Endothelial cell of umbilical vein (primary cell): ENCODE measurements around the gene FZR1. TPM values are rescaled to one million over a fixed set of nuclear protein-coding genes. Genes with fewer than 3 reads are reported as not detected.

ENCODE experiments used
- BruUV-seq: library from RNA; stranded (reverse); fragments of 400-500 nt; replicated peaks from 2 replicates; lab custom pipeline; 2021; lab: Mats Ljungman, UMichigan
- CTCF ChIA-PET: fragments of 300-600, 350-600 bp; sonication (Branson Sonifier 250); formaldehyde crosslinking; loops from one replicate; lab custom pipeline; 2021; ENCODE audit warnings: antibody characterized with exemption, inconsistent platforms; lab: Charles Lee
- POLR2A ChIA-PET: fragments of 300-600, 350-600 bp; sonication (Branson Sonifier 250); formaldehyde crosslinking; loops from one replicate; lab custom pipeline; 2021; ENCODE audit warnings: antibody characterized with exemption, inconsistent platforms; lab: Charles Lee
- DNase-seq: peaks from one replicate; pipeline ENCODE4 v3.0.0-alpha.2; 2011; ENCODE audit warnings: low read depth, low spot score
- FAIRE-seq: peaks from 2 replicates; lab custom pipeline; 2011; peaks lifted over from hg19 to GRCh38; lab: Jason Lieb, UNC
- H2AFZ ChIP-seq: 2 replicates; pipeline ENCODE4 v1.6.0; 2012; ENCODE audit warnings: low read depth, low read length, control low read depth, inconsistent platforms
- H3K27ac ChIP-seq: 2 replicates; pipeline ENCODE4 v1.5.1; 2011; ENCODE audit warnings: low read depth, mild to moderate bottlenecking, control low read depth, low read length, moderate library complexity; ENCODE audit not compliant: insufficient read depth
- H3K27me3 ChIP-seq, 2 experiments: 2 replicates each; pipeline versions ENCODE4 v1.6.0 to v1.6.1; 2011; ENCODE audit warnings: low read length in 2 of 2, mixed read lengths in 1 of 2; ENCODE audit not compliant: control insufficient read depth in 2 of 2, insufficient read depth in 2 of 2
- H3K36me3 ChIP-seq, 2 experiments: 2 replicates in 1 of 2; 3 replicates in 1 of 2; pipeline ENCODE4 v1.5.1; 2011; ENCODE audit warnings: low read length in 2 of 2, mild to moderate bottlenecking in 1 of 2, moderate library complexity in 1 of 2; ENCODE audit not compliant: control insufficient read depth in 2 of 2, insufficient read depth in 2 of 2; ENCODE audit errors: extremely low read depth in 1 of 2
- H3K4me1 ChIP-seq: 3 replicates; pipeline ENCODE4 v1.5.1; 2011; ENCODE audit warnings: mild to moderate bottlenecking, low read length; ENCODE audit not compliant: control insufficient read depth, insufficient read depth; ENCODE audit errors: extremely low read depth
- H3K4me2 ChIP-seq: 2 replicates; pipeline ENCODE4 v1.6.1; 2011; ENCODE audit warnings: low read length, control low read depth, mixed read lengths; ENCODE audit not compliant: insufficient read depth
- H3K4me3 ChIP-seq, 3 experiments: fragments of 200-600 bp in 1 of 3; sonication (generic), shearing (Covaris generic) in 1 of 3; replicated peaks in 1 of 3; 2 replicates each; pipeline ENCODE4 v1.5.1; 2011 to 2016; ENCODE audit warnings: control low read depth in 3 of 3, low read length in 3 of 3, mild to moderate bottlenecking in 2 of 3, inconsistent platforms in 1 of 3, low read depth in 1 of 3, moderate library complexity in 1 of 3; ENCODE audit not compliant: insufficient read depth in 1 of 3
- H3K79me2 ChIP-seq: 2 replicates; pipeline ENCODE4 v1.6.0; 2012; ENCODE audit warnings: low read length, inconsistent platforms; ENCODE audit not compliant: control insufficient read depth, insufficient read depth
- H3K9ac ChIP-seq: replicated peaks from 2 replicates; pipeline ENCODE3; 2011; ENCODE audit warnings: low read length, control low read depth; ENCODE audit not compliant: insufficient read depth; ENCODE audit errors: extremely low read depth
- H3K9me1 ChIP-seq: replicated peaks from 3 replicates; pipeline ENCODE4 v1.6.0; 2011; ENCODE audit warnings: mild to moderate bottlenecking, low read length; ENCODE audit not compliant: control insufficient read depth, insufficient read depth; ENCODE audit errors: extremely low read depth
- H3K9me3 ChIP-seq: replicated peaks from 2 replicates; pipeline ENCODE4 v1.5.1; 2012; ENCODE audit warnings: low read length, inconsistent platforms; ENCODE audit not compliant: control insufficient read depth, insufficient read depth
- H4K20me1 ChIP-seq: replicated peaks from 2 replicates; pipeline ENCODE3; 2011; ENCODE audit warnings: mild to moderate bottlenecking, low read length; ENCODE audit not compliant: control insufficient read depth, insufficient read depth; ENCODE audit errors: extremely low read depth
- CTCF ChIP-seq, 2 donors: IDR thresholded peaks; 1 replicate in 1 of 2; 2 replicates in 1 of 2; pipeline ENCODE4 v1.5.1; 2011; ENCODE audit warnings: low read length in 2 of 2, mild to moderate bottlenecking in 2 of 2, moderate library complexity in 2 of 2, control low read depth in 1 of 2, inconsistent platforms in 1 of 2, low read depth in 1 of 2; ENCODE audit not compliant: insufficient read depth in 1 of 2; ENCODE audit errors: extremely low read depth in 1 of 2
- EZH2 ChIP-seq: IDR thresholded peaks from 2 replicates; pipeline ENCODE4 v1.6.1; 2012; ENCODE audit warnings: borderline replicate concordance, low read depth, mild to moderate bottlenecking, moderate library complexity, low read length, inconsistent platforms; ENCODE audit not compliant: severe bottlenecking
- FOS ChIP-seq: IDR thresholded peaks from 2 replicates; pipeline ENCODE4 v1.6.1; 2011; ENCODE audit warnings: mild to moderate bottlenecking, low read length, moderate library complexity, borderline replicate concordance; ENCODE audit not compliant: insufficient read depth
- GATA2 ChIP-seq: IDR thresholded peaks from 2 replicates; pipeline ENCODE4 v1.7.0; 2011; ENCODE audit warnings: low read depth, mild to moderate bottlenecking, moderate library complexity, mixed read lengths, low read length; ENCODE audit not compliant: insufficient read length, insufficient read depth
- JUN ChIP-seq: IDR thresholded peaks from 2 replicates; pipeline ENCODE4 v1.6.1; 2011; ENCODE audit warnings: borderline replicate concordance, low read depth; ENCODE audit not compliant: insufficient read length, insufficient read depth
- MAX ChIP-seq: IDR thresholded peaks from 2 replicates; pipeline ENCODE4 v1.6.1; 2011; ENCODE audit not compliant: insufficient read depth, insufficient read length
- MYC ChIP-seq: IDR thresholded peaks from one replicate; pipeline ENCODE4 v1.6.1; 2011; ENCODE audit warnings: mild to moderate bottlenecking, low read depth, low read length
- POLR2A ChIP-seq: IDR thresholded peaks from 2 replicates; pipeline ENCODE4 v1.6.1; 2012; ENCODE audit warnings: low read depth, mild to moderate bottlenecking, control low read depth, low read length
- POLR2AphosphoS5 ChIP-seq: IDR thresholded peaks from 2 replicates; pipeline ENCODE4 v1.6.1; 2012; ENCODE audit warnings: low read depth, mild to moderate bottlenecking, control low read depth, low read length, moderate library complexity; ENCODE audit not compliant: insufficient read depth
- dilution Hi-C: fragments of 300-500 bp; cut with MboI; formaldehyde crosslinking; loops from one replicate; pipeline ENCODE4 v1.15.0; 2019; ENCODE audit warnings: low sequenced_read_pairs; ENCODE audit not compliant: extremely low pct_ligation_motif_present
- intact Hi-C: fragments of 100-400 bp; cut with micrococcal nuclease; formaldehyde crosslinking; loops from one replicate; pipeline ENCODE4 v1.10.0; 2022
- polyA plus RNA-seq, 4 experiments: library from polyadenylated mRNA; depleted of rRNA in 3 of 4; stranded (reverse) in 3 of 4; unstranded in 1 of 4; fragments of >200 nt; gene quantifications; 2 replicates each; pipeline versions ENCODE4 v1.2.1 to v1.2.3, GENCODE V29; 2011 to 2012; ENCODE audit warnings: missing spikeins in 1 of 4
- total RNA-seq: library from RNA; stranded (reverse); gene quantifications from 2 replicates; pipeline ENCODE4 v1.2.3, GENCODE V29; 2021

The FZR1 gene
- total and polyA plus RNA-seq, 2 donors (not counting 3 experiments of a cell fraction or from before 2014, with no cell fraction given), result 35.9 to 60.4 TPM

- ChIA-PET CTCF (interaction anchor here (1.4 to 2.8 kb wide), 4 partner anchors 13 to 168 kb away, joined by 4 to 34 read pairs (median 25); partner anchors contain the start of genes MFSD12 and TJP3), POLR2A (no interaction called here)
- FAIRE-seq (no peak), DNase-seq (no peak)
- Histone ChIP-seq H3K4me3 (no peak overlapping the region), H3K9me1 (no peaks in the 10 kb centered on the region), H3K4me1 (no peaks in the 10 kb centered on the region), H3K4me2 (no peak overlapping the region), H3K9ac (no peak overlapping the region), H3K9me3 (no peaks in the 10 kb centered on the region), H3K36me3 (peaks cover 0 to 10% of the 10 kb centered on the region in 2 experiments), H3K27me3 (no peaks in the 10 kb centered on the region), H2AFZ (no peak overlapping the region), H4K20me1 (no peaks in the 10 kb centered on the region), H3K79me2 (no peaks in the 10 kb centered on the region), H3K27ac (no peak overlapping the region)
- dilution Hi-C loops, result no loop called here
- no TSS peak for BruUV-seq
- intact Hi-C loops, result no loop called here
- TF ChIP-seq MAX (no peak), POLR2AphosphoS5 (no peak), GATA2 (no peak), CTCF (IDR thresholded peaks at IDR 0.05; ENCODE audit: extremely low read depth in 1 of 2, insufficient read depth in 1 of 2, low read depth in 1 of 2, low read length in 2 of 2) (no peak), JUN (no peak), FOS (no peak), MYC (no peak), EZH2 (no peak), POLR2A (no peak)
Measured at GRCh38 chr19:3543150-3544057, 37.3 kb downstream of the FZR1 start.
